HepG2 (cell line): ENCODE measurements around the gene NOL4L. TPM values are rescaled to one million over a fixed set of nuclear protein-coding genes. Genes with fewer than 3 reads are reported as not detected.

Experiments used
- ATAC-seq: fragments of 200-7000 bp; cut with Tn5 transposase; 3 replicates; pipeline ENCODE4 v1.9.1; 2020; ENCODE audit warnings: mild to moderate bottlenecking, moderate library complexity
- BruUV-seq: library from RNA; stranded (reverse); fragments of 400-500 nt; replicated peaks from 2 replicates; lab custom pipeline; 2021; lab: Mats Ljungman, UMichigan
- CTCF ChIA-PET: fragments of 300-600 bp; formaldehyde crosslinking; extraction: SDS; loops from one replicate; lab custom pipeline; 2021; ENCODE audit warnings: low total read pairs, inconsistent platforms, low intra/inter-chr PET ratio; lab: Yijun Ruan, JAX
- POLR2A ChIA-PET: fragments of 350-600 bp; sonication (Branson Sonifier 250); formaldehyde crosslinking; loops from one replicate; lab custom pipeline; 2020; ENCODE audit warnings: antibody characterized with exemption, inconsistent platforms; lab: Yijun Ruan, JAX
- DNase-seq: peaks from one replicate; pipeline ENCODE4 v3.0.0-alpha.2; 2015; ENCODE audit warnings: low spot score
- FAIRE-seq: peaks from 3 replicates; lab custom pipeline; 2011; peaks lifted over from hg19 to GRCh38; lab: Jason Lieb, UNC
- H2AFZ ChIP-seq: one replicate; pipeline ENCODE4 v1.6.1; 2011; ENCODE audit warnings: low read length, inconsistent platforms
- H3K27ac ChIP-seq: fragments of 300-600 bp; 3 replicates; pipeline ENCODE4 v1.8.0; 2011; ENCODE audit warnings: mixed run types, mild to moderate bottlenecking, mixed read lengths, low read length, inconsistent platforms; ENCODE audit not compliant: insufficient read depth; ENCODE audit errors: extremely low read length
- H3K27me3 ChIP-seq, 2 experiments: fragments of 200-600 bp in 1 of 2; 2 replicates in 1 of 2; 3 replicates in 1 of 2; pipeline versions ENCODE4 v1.6.0 to v1.8.0; 2011; ENCODE audit warnings: low read length in 2 of 2, mild to moderate bottlenecking in 2 of 2, moderate library complexity in 2 of 2, inconsistent platforms in 1 of 2; ENCODE audit not compliant: insufficient read depth in 2 of 2, control insufficient read depth in 1 of 2
- H3K36me3 ChIP-seq, 2 experiments: fragments of 200-600 bp in 1 of 2; replicated peaks in 1 of 2; 2 replicates in 1 of 2; 3 replicates in 1 of 2; pipeline versions ENCODE4 v1.5.1 to v1.8.0; 2011; ENCODE audit warnings: low read length in 2 of 2, inconsistent platforms in 1 of 2; ENCODE audit not compliant: insufficient read depth in 2 of 2, control insufficient read depth in 1 of 2
- H3K4me1 ChIP-seq: 2 replicates; pipeline ENCODE4 v1.5.1; 2012; ENCODE audit warnings: low read length, inconsistent platforms; ENCODE audit not compliant: insufficient read depth
- H3K4me2 ChIP-seq: 2 replicates; pipeline ENCODE4 v1.6.0; 2011; ENCODE audit warnings: low read depth, low read length, inconsistent platforms
- H3K4me3 ChIP-seq, 3 experiments: fragments of 200-600 bp in 1 of 3; sonication (generic), shearing (Covaris generic) in 1 of 3; replicated peaks in 1 of 3; 2 replicates each; pipeline ENCODE4 v1.5.1; 2011 to 2016; ENCODE audit warnings: low read length in 3 of 3, inconsistent platforms in 2 of 3, low read depth in 2 of 3, mild to moderate bottlenecking in 2 of 3, control low read depth in 1 of 3, mixed read lengths in 1 of 3; ENCODE audit not compliant: insufficient read depth in 1 of 3
- H3K79me2 ChIP-seq: one replicate; pipeline ENCODE4 v1.6.1; 2011; ENCODE audit warnings: low read length, inconsistent platforms; ENCODE audit not compliant: insufficient read depth
- H3K9ac ChIP-seq: 2 replicates; pipeline ENCODE4 v1.6.0; 2011; ENCODE audit warnings: mild to moderate bottlenecking, low read depth, low read length, inconsistent platforms; ENCODE audit not compliant: insufficient read depth
- H3K9me3 ChIP-seq: 2 replicates; pipeline ENCODE4 v1.5.1; 2012; ENCODE audit warnings: mild to moderate bottlenecking, low read length
- H4K20me1 ChIP-seq: 2 replicates; pipeline ENCODE4 v1.6.0; 2011; ENCODE audit warnings: inconsistent platforms, mild to moderate bottlenecking, low read length, moderate library complexity; ENCODE audit not compliant: insufficient read depth
- PRPF4 ChIP-seq: fragments of 200-400 bp; formaldehyde crosslinking; IDR thresholded peaks from 2 replicates; pipeline ENCODE4 v1.6.1; 2016; ENCODE audit warnings: low read length, low read depth; ENCODE audit not compliant: poor library complexity, severe bottlenecking
- SUZ12 ChIP-seq: fragments of 150-350 bp; IDR thresholded peaks from 2 replicates; pipeline ENCODE4 v1.6.1; 2014; ENCODE audit warnings: low read depth, low read length
- TSC22D2 ChIP-seq: sonication (generic); formaldehyde crosslinking; IDR thresholded peaks from 2 replicates; pipeline ENCODE4 v1.5.1; 2020; ENCODE audit warnings: missing genetic modification reagents, mild to moderate bottlenecking, borderline replicate concordance
- ZNF17 ChIP-seq: sonication (generic); formaldehyde crosslinking; IDR thresholded peaks from 2 replicates; pipeline ENCODE4 v1.5.0; 2020; ENCODE audit warnings: mild to moderate bottlenecking, missing genetic modification reagents
- ZNF225 ChIP-seq: sonication (generic); formaldehyde crosslinking; IDR thresholded peaks from 2 replicates; pipeline ENCODE4 v1.4.0; 2020; ENCODE audit warnings: mild to moderate bottlenecking, missing genetic modification reagents
- ZNF446 ChIP-seq: sonication (generic); formaldehyde crosslinking; IDR thresholded peaks from 2 replicates; pipeline ENCODE4 v1.5.0; 2020; ENCODE audit warnings: mild to moderate bottlenecking, missing genetic modification reagents
- whole genome bisulfite sequencing: methylation state at CpG from one replicate; pipeline ENCODE4 v1.1.6; 2017; ENCODE audit warnings: low lambda C conversion rate; 5-methylcytosine and 5-hydroxymethylcytosine counted together
- in situ Hi-C: cut with HindIII; loops from 2 replicates; pipeline ENCODE4 v1.10.0; 2017; ENCODE audit warnings: low pct_unique_long_range_greater_than_20kb; ENCODE audit not compliant: extremely low pct_ligation_motif_present
- intact Hi-C: fragments of 100-400 bp; cut with micrococcal nuclease; formaldehyde crosslinking; loops from one replicate; pipeline ENCODE4 v1.10.0; 2022; ENCODE audit not compliant: unreplicated experiment
- polyA plus RNA-seq, 8 experiments: library from polyadenylated mRNA; depleted of rRNA in 3 of 8; stranded (reverse) in 7 of 8; unstranded in 1 of 8; fragments of >200 nt; fragmentation: Illumina TruSeq in 4 of 8; extraction: Trizol in 4 of 8; gene quantifications; 2 replicates each; pipeline versions ENCODE4 v1.2.1 to v1.2.3, GENCODE V29; 2011 to 2016; ENCODE audit warnings: low read depth in 4 of 8, missing spikeins in 1 of 8, mixed read lengths in 1 of 8; ENCODE audit not compliant: insufficient read depth in 1 of 8
- total RNA-seq, 5 experiments: library from RNA; depleted of rRNA; stranded (reverse); fragments of >200 nt; fragmentation: Illumina TruSeq; extraction: Trizol; gene quantifications; 2 replicates each; pipeline ENCODE4 v1.2.3, GENCODE V29; 2016; ENCODE audit warnings: low read depth in 1 of 5
- TF ChIP-seq, protein P1 (sequence below): IDR thresholded peaks from 2 replicates; pipeline ENCODE4 v1.6.1; 2016; ENCODE audit warnings: low read depth
- TF ChIP-seq, protein P2 (sequence below): sonication (generic); formaldehyde crosslinking; IDR thresholded peaks from 2 replicates; pipeline ENCODE4 v1.5.1; 2020; ENCODE audit warnings: mild to moderate bottlenecking, missing genetic modification reagents, moderate library complexity

NOL4L gene
- total and polyA plus RNA-seq, 2 of the 13 experiments (the other 11 are each of a cell fraction or from before 2014, with no cell fraction given), result 16.6 to 35.4 TPM

DNA sequence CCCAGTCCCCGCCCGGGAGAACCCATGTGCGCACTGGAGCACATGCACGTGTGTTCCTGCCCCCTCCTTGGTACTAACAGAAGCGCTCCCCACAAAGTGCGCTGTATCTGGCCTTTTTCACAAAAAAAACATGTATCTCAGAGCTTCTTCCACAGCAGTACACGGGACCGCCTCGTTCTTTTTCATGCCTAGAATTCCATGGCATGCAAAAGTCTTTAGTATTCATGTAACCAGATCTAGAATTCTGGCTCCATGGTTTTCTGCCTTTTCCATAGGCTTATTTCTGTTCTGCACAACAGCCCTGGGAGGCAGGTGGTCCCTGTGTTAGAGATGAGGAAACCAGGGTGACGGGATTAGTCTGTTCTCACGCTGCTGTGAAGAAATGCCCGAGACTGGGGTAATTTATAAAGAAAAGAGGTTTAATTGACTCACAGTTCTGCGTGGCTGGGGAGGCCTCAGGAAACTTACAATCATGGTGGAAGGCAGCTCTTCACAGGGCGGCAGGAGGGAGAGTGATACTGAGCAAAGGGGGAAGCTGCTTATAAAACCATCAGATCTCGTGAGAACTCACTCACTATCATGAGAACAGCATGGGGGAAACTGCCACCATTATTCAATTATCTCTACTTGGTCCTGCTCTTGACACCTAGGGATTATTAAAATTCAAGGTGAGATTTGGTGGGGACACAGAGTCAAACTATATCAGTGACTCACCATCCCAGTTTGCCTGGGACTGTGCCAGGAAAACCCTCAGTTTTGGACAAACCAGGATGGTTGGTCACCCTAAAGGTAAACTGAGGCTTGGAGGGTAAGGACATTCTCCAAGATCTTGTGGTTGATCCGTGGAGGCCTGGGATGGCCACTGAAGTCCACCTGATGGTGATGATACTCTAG is 47.6 kb upstream of the NOL4L start:
- no peak overlapping the region for H2AFZ ChIP-seq
- ATAC-seq, result no peak
- no peak overlapping the region for H3K4me3 ChIP-seq
- no peak for FAIRE-seq
- BruUV-seq, result no TSS peak
- in situ Hi-C loops, result no loop called here
- ChIA-PET POLR2A (interaction anchor here (1.3 kb wide), 1 partner anchor 110 kb away, joined by 4 read pairs; no protein-coding TSS in a partner anchor), CTCF (no interaction called here)
- no peak for DNase-seq
- H3K4me2 ChIP-seq, result no peak overlapping the region
- no peaks in the 10 kb centered on the region for H4K20me1 ChIP-seq
- no peak overlapping the region for H3K9ac ChIP-seq
- intact Hi-C loops, result no loop called here
- H3K27me3 ChIP-seq, result peaks cover 6 to 68% of the 10 kb centered on the region in 2 experiments
- H3K27ac ChIP-seq, result no peak overlapping the region
- H3K79me2 ChIP-seq, result no peaks in the 10 kb centered on the region
- WGBS, result 41% methylated on average over 16 of the region's 16 CpGs
- peaks cover 38% of the 10 kb centered on the region for H3K4me1 ChIP-seq
- TF ChIP-seq, protein P1, sequence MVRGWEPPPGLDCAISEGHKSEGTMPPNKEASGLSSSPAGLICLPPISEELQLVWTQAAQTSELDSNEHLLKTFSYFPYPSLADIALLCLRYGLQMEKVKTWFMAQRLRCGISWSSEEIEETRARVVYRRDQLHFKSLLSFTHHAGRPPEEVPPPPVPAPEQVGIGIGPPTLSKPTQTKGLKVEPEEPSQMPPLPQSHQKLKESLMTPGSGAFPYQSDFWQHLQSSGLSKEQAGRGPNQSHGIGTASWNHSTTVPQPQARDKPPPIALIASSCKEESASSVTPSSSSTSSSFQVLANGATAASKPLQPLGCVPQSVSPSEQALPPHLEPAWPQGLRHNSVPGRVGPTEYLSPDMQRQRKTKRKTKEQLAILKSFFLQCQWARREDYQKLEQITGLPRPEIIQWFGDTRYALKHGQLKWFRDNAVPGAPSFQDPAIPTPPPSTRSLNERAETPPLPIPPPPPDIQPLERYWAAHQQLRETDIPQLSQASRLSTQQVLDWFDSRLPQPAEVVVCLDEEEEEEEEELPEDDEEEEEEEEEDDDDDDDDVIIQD, result no peak
- 0 out of 2 replicates have a peak, but pooled peaks have one; percentile 15 for TF ChIP-seq ZNF446 (CRISPR knock-in tag)
- no peak for TF ChIP-seq PRPF4
- no peaks in the 10 kb centered on the region for H3K9me3 ChIP-seq
- H3K36me3 ChIP-seq, result no peaks in the 10 kb centered on the region

DNA sequence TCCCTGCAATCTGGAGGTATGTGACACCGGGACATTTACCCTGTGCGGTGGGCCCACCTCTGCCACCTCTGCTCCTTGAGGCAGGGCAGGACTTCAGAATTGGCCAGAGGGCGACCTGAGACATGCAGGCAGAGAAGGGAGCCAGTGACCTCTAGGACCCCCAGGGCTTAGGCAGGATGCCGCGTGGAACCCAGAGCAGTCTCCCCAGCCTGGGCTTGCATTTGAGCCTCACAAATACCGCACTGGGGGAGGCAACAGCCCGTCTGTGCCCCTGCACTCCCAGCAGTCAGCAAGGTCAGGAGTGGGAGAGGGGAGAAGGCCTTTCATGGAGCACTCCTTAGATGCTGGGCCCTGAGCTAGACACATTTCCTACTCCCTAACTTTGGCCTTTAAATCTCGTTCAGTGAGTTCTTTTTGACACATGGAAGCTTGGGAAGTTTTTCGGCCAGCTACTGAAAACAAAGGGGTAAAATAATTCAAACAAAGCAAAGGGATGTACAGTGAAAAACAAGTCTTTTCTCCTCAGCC is 46.9 kb upstream of the NOL4L start:
- H3K9me3 ChIP-seq, result no peaks in the 10 kb centered on the region
- H2AFZ ChIP-seq, result no peak overlapping the region
- in situ Hi-C loops, result no loop called here
- no TSS peak for BruUV-seq
- TF ChIP-seq ZNF225 (CRISPR knock-in tag), result peak; percentile 72; the same call in 1 of the 2 replicates
- no peak for TF ChIP-seq ZNF17 (CRISPR knock-in tag)
- TF ChIP-seq TSC22D2 (CRISPR knock-in tag), result no peak
- no peak for TF ChIP-seq SUZ12
- TF ChIP-seq ZNF446 (CRISPR knock-in tag), result 0 out of 2 replicates have a peak, but pooled peaks have one; percentile 32
- TF ChIP-seq, protein P2, sequence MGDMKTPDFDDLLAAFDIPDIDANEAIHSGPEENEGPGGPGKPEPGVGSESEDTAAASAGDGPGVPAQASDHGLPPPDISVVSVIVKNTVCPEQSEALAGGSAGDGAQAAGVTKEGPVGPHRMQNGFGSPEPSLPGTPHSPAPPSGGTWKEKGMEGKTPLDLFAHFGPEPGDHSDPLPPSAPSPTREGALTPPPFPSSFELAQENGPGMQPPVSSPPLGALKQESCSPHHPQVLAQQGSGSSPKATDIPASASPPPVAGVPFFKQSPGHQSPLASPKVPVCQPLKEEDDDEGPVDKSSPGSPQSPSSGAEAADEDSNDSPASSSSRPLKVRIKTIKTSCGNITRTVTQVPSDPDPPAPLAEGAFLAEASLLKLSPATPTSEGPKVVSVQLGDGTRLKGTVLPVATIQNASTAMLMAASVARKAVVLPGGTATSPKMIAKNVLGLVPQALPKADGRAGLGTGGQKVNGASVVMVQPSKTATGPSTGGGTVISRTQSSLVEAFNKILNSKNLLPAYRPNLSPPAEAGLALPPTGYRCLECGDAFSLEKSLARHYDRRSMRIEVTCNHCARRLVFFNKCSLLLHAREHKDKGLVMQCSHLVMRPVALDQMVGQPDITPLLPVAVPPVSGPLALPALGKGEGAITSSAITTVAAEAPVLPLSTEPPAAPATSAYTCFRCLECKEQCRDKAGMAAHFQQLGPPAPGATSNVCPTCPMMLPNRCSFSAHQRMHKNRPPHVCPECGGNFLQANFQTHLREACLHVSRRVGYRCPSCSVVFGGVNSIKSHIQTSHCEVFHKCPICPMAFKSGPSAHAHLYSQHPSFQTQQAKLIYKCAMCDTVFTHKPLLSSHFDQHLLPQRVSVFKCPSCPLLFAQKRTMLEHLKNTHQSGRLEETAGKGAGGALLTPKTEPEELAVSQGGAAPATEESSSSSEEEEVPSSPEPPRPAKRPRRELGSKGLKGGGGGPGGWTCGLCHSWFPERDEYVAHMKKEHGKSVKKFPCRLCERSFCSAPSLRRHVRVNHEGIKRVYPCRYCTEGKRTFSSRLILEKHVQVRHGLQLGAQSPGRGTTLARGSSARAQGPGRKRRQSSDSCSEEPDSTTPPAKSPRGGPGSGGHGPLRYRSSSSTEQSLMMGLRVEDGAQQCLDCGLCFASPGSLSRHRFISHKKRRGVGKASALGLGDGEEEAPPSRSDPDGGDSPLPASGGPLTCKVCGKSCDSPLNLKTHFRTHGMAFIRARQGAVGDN, result peak; percentile 12; the same call in 1 of the 2 replicates
- no peak overlapping the region for H3K4me3 ChIP-seq
- no peaks in the 10 kb centered on the region for H3K36me3 ChIP-seq
- FAIRE-seq, result no peak
- no peak for ATAC-seq
- H3K9ac ChIP-seq, result no peak overlapping the region
- no peaks in the 10 kb centered on the region for H3K79me2 ChIP-seq
- peaks cover 41% of the 10 kb centered on the region for H3K4me1 ChIP-seq
- H3K4me2 ChIP-seq, result no peak overlapping the region
- no peak overlapping the region for H3K27ac ChIP-seq
- WGBS, result 41% methylated on average over 8 of the region's 9 CpGs
- no peak for DNase-seq
- no peaks in the 10 kb centered on the region for H4K20me1 ChIP-seq
- ChIA-PET POLR2A (no interaction called here), CTCF (no interaction called here)
- H3K27me3 ChIP-seq, result peaks cover 5 to 65% of the 10 kb centered on the region in 2 experiments
- intact Hi-C loops, result no loop called here
